PFSK-1 (cell line): ENCODE results near the gene ZNF775.

Source experiments
- FOXP2 ChIP-seq: optimal IDR thresholded peaks from 2 replicates; pipeline ENCODE3; 2011; ENCODE audit warnings: borderline replicate concordance, control low read depth, inconsistent platforms; ENCODE audit not compliant: insufficient read depth; ENCODE audit errors: extremely low read length, extremely low read depth
- POLR2AphosphoS5 ChIP-seq: IDR thresholded peaks from 2 replicates; pipeline ENCODE4 v1.6.1; 2012; ENCODE audit warnings: low read depth, mild to moderate bottlenecking, control low read depth, low read length, moderate library complexity
- SIN3A ChIP-seq: IDR thresholded peaks from 2 replicates; pipeline ENCODE4 v1.6.1; 2012; ENCODE audit warnings: mild to moderate bottlenecking, low read length, moderate library complexity, borderline replicate concordance; ENCODE audit not compliant: insufficient read depth
- TAF1 ChIP-seq: IDR thresholded peaks from 2 replicates; pipeline ENCODE4 v1.6.1; 2012; ENCODE audit warnings: low read length, control low read depth, borderline replicate concordance; ENCODE audit not compliant: insufficient read depth
- TF ChIP-seq, protein P1 (sequence below), 2 experiments: IDR thresholded peaks; 2 replicates each; pipeline versions ENCODE4 v1.6.1 to v1.8.0; 2011 to 2012; ENCODE audit warnings: low read depth in 2 of 2, low read length in 2 of 2, control low read depth in 1 of 2, inconsistent platforms in 1 of 2, mild to moderate bottlenecking in 1 of 2, moderate library complexity in 1 of 2; ENCODE audit not compliant: insufficient read depth in 1 of 2

Gene ZNF775

DNA sequence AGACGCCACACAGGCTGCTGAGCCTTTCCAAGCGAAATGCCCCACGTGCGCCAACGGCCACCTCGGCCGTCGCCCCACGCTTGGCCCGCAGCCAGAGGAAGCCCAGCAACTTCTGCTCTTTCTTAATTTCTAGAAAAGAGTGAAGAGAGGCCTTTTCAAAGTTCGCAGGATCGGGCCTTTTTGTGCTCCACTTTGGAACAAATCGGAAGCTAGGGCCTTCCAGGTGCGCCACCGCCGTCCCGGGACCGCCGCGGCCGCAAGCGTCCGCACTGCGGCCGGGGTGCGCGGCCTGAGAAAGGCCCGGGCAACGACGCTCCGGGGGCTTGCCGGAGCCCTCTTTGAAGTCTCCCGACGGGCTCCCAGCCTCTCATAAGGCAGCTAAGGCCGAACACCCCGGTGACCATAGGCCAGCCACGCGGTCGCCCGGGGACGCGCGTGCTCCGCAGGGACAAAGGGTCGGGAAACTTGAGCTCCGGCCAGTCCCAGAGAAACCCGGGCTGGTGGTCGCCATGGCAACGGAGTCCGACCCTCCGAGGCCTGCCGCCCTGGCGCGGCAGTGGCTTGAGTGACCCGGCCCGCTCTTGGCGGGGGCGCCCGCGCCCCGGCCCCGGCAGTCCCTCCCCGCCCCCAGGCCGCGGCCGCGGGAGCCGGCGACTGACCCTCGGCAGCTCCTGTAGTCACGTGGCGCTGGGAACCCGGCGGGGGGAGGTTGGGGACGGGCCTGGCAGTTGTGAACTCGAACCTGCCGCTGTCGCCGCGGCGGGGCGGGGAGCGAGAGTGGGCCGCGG, 10.8 kb upstream of the ZNF775 start, which contains the start of gene REPIN1:
Gene REPIN1, plus strand, starts transcription at position 727 of the 788 bp plus-strand sequence. CDS start 890 bp downstream, outside the sequence.
- TF ChIP-seq FOXP2 (peak; percentile 6), POLR2AphosphoS5 (0 out of 2 replicates have a peak, but pooled peaks have one; percentile 23), SIN3A (no peak), TAF1 (0 out of 2 replicates have a peak, but pooled peaks have one; percentile 61)
- TF ChIP-seq, protein P1, sequence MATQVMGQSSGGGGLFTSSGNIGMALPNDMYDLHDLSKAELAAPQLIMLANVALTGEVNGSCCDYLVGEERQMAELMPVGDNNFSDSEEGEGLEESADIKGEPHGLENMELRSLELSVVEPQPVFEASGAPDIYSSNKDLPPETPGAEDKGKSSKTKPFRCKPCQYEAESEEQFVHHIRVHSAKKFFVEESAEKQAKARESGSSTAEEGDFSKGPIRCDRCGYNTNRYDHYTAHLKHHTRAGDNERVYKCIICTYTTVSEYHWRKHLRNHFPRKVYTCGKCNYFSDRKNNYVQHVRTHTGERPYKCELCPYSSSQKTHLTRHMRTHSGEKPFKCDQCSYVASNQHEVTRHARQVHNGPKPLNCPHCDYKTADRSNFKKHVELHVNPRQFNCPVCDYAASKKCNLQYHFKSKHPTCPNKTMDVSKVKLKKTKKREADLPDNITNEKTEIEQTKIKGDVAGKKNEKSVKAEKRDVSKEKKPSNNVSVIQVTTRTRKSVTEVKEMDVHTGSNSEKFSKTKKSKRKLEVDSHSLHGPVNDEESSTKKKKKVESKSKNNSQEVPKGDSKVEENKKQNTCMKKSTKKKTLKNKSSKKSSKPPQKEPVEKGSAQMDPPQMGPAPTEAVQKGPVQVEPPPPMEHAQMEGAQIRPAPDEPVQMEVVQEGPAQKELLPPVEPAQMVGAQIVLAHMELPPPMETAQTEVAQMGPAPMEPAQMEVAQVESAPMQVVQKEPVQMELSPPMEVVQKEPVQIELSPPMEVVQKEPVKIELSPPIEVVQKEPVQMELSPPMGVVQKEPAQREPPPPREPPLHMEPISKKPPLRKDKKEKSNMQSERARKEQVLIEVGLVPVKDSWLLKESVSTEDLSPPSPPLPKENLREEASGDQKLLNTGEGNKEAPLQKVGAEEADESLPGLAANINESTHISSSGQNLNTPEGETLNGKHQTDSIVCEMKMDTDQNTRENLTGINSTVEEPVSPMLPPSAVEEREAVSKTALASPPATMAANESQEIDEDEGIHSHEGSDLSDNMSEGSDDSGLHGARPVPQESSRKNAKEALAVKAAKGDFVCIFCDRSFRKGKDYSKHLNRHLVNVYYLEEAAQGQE (IDR thresholded peaks at IDR 0.05; ENCODE audit: insufficient read depth in 1 of 2, low read depth in 2 of 2, low read length in 2 of 2), result peak in 1 of 2 experiments; percentile 66; a peak in 2 of 4 replicates

- TF ChIP-seq, protein P1 (IDR thresholded peaks at IDR 0.05; ENCODE audit: insufficient read depth in 1 of 2, low read depth in 2 of 2, low read length in 2 of 2), result no peak
- TF ChIP-seq TAF1 (no peak), SIN3A (no peak; the same call in 1 of the 2 replicates), POLR2AphosphoS5 (0 out of 2 replicates have a peak, but pooled peaks have one; percentile 7), FOXP2 (peak; percentile 65)
Measured at GRCh38 chr7:150368884-150369747, 10.0 kb upstream of the ZNF775 start.

GRCh38 chr7:150369748-150370501, 9.2 kb upstream of the ZNF775 start:
- TF ChIP-seq, protein P1 (IDR thresholded peaks at IDR 0.05; ENCODE audit: insufficient read depth in 1 of 2, low read depth in 2 of 2, low read length in 2 of 2), result no peak
- TF ChIP-seq TAF1, result no peak
- no peak for TF ChIP-seq POLR2AphosphoS5
- no peak for TF ChIP-seq FOXP2
- no peak for TF ChIP-seq SIN3A

GRCh38 chr7:150370612-150371071, 8.5 kb upstream of the ZNF775 start:
- no peak for TF ChIP-seq SIN3A
- TF ChIP-seq TAF1, result no peak
- TF ChIP-seq, protein P1 (IDR thresholded peaks at IDR 0.05; ENCODE audit: insufficient read depth in 1 of 2, low read depth in 2 of 2, low read length in 2 of 2), result no peak
- no peak for TF ChIP-seq POLR2AphosphoS5
- TF ChIP-seq FOXP2, result no peak
